HUES48 (cell line): ENCODE data around the gene SVIL.
"Not testable (repeated sequence)": the region's sequence is repeated elsewhere in the genome, so short reads cannot be mapped to it uniquely, and the experiment has no call there.

Source experiments
- H3K27ac ChIP-seq: one replicate; pipeline ENCODE4 v1.7.0; 2013; ENCODE audit warnings: low read depth, low read length, inconsistent platforms
- H3K27me3 ChIP-seq: 2 replicates; pipeline ENCODE4 v1.6.1; 2013; ENCODE audit warnings: mild to moderate bottlenecking, low read length; ENCODE audit not compliant: control insufficient read depth, insufficient read depth
- H3K36me3 ChIP-seq: 2 replicates; pipeline ENCODE4 v1.6.1; 2013; ENCODE audit warnings: low read length; ENCODE audit not compliant: control insufficient read depth, insufficient read depth
- H3K4me1 ChIP-seq: 2 replicates; pipeline ENCODE4 v1.6.1; 2013; ENCODE audit warnings: mild to moderate bottlenecking, low read length; ENCODE audit not compliant: control insufficient read depth, insufficient read depth
- H3K4me3 ChIP-seq: 2 replicates; pipeline ENCODE4 v1.5.1; 2013; ENCODE audit warnings: mild to moderate bottlenecking, low read depth, low read length
- H3K9ac ChIP-seq: 2 replicates; pipeline ENCODE4 v1.6.1; 2013; ENCODE audit warnings: mild to moderate bottlenecking, low read depth, low read length, moderate library complexity
- H3K9me3 ChIP-seq: 2 replicates; pipeline ENCODE4 v1.6.1; 2013; ENCODE audit warnings: low read length; ENCODE audit not compliant: control insufficient read depth, insufficient read depth

Gene SVIL

GRCh38 chr10:29524720-29525119 is 110.1 kb downstream of the SVIL start:
- Histone ChIP-seq H3K27ac (no peak overlapping the region), H3K9ac (no peak overlapping the region), H3K9me3 (no peaks in the 10 kb centered on the region), H3K4me1 (no peaks in the 10 kb centered on the region), H3K36me3 (peaks cover 20% of the 10 kb centered on the region), H3K4me3 (no peak overlapping the region), H3K27me3 (no peaks in the 10 kb centered on the region)

GRCh38 chr10:29524294-29524693 is 110.5 kb downstream of the SVIL start:
- no peak overlapping the region for H3K4me3 ChIP-seq
- no peaks in the 10 kb centered on the region for H3K27me3 ChIP-seq
- no peak overlapping the region for H3K9ac ChIP-seq
- no peak overlapping the region for H3K27ac ChIP-seq
- H3K36me3 ChIP-seq, result peaks cover 20% of the 10 kb centered on the region
- no peaks in the 10 kb centered on the region for H3K9me3 ChIP-seq
- H3K4me1 ChIP-seq, result no peaks in the 10 kb centered on the region

GRCh38 chr10:29522918-29523317 is 111.9 kb downstream of the SVIL start:
- Histone ChIP-seq H3K27me3 (no peaks in the 10 kb centered on the region), H3K4me1 (no peaks in the 10 kb centered on the region), H3K9ac (no peak overlapping the region), H3K4me3 (no peak overlapping the region), H3K36me3 (peaks cover 20% of the 10 kb centered on the region), H3K9me3 (no peaks in the 10 kb centered on the region), H3K27ac (no peak overlapping the region)

GRCh38 chr10:29522061-29522855 is 112.5 kb downstream of the SVIL start:
- H3K36me3 ChIP-seq, result peaks cover 20% of the 10 kb centered on the region
- H3K9ac ChIP-seq, result no peak overlapping the region
- no peaks in the 10 kb centered on the region for H3K4me1 ChIP-seq
- no peak overlapping the region for H3K27ac ChIP-seq
- no peaks in the 10 kb centered on the region for H3K9me3 ChIP-seq
- H3K27me3 ChIP-seq, result no peaks in the 10 kb centered on the region
- H3K4me3 ChIP-seq, result no peak overlapping the region

- Histone ChIP-seq H3K4me1 (no peaks in the 10 kb centered on the region), H3K36me3 (peaks cover 20% of the 10 kb centered on the region), H3K27me3 (no peaks in the 10 kb centered on the region), H3K4me3 (no peak overlapping the region), H3K9me3 (no peaks in the 10 kb centered on the region), H3K27ac (no peak overlapping the region), H3K9ac (no peak overlapping the region)
These were observed 115.1 kb downstream of the SVIL start for GRCh38 chr10:29519659-29520058.

- Histone ChIP-seq H3K4me3 (no peak overlapping the region), H3K9ac (no peak overlapping the region), H3K27me3 (no peaks in the 10 kb centered on the region), H3K27ac (no peak overlapping the region), H3K4me1 (no peaks in the 10 kb centered on the region), H3K36me3 (peaks cover 6% of the 10 kb centered on the region; the same call in 1 of the 2 replicates), H3K9me3 (no peaks in the 10 kb centered on the region)
These were observed 117.3 kb downstream of the SVIL start for GRCh38 chr10:29517352-29517923.

- not testable (repeated sequence) for H3K36me3 ChIP-seq, H3K4me3 ChIP-seq, H3K27me3 ChIP-seq, H3K27ac ChIP-seq, H3K9me3 ChIP-seq, H3K4me1 ChIP-seq, H3K9ac ChIP-seq
These were observed 118.3 kb downstream of the SVIL start for GRCh38 chr10:29516309-29516932.

GRCh38 chr10:29515879-29516278 is 118.9 kb downstream of the SVIL start:
- not testable (repeated sequence) for H3K4me3 ChIP-seq, H3K4me1 ChIP-seq, H3K9me3 ChIP-seq, H3K27ac ChIP-seq, H3K27me3 ChIP-seq, H3K9ac ChIP-seq, H3K36me3 ChIP-seq

GRCh38 chr10:29515104-29515503 is 119.7 kb downstream of the SVIL start:
- H3K36me3 ChIP-seq, result not testable (repeated sequence)

GRCh38 chr10:29514306-29514705 is 120.5 kb downstream of the SVIL start:
- Histone ChIP-seq H3K4me1 (no peaks in the 10 kb centered on the region), H3K27ac (no peak overlapping the region)

More at GRCh38 chr10:29515104-29515503, 119.7 kb downstream of the SVIL start:
- H3K27me3 ChIP-seq, H3K4me1 ChIP-seq, H3K4me3 ChIP-seq, H3K9ac ChIP-seq, H3K27ac ChIP-seq, H3K9me3 ChIP-seq: not testable (repeated sequence)

GRCh38 chr10:29512425-29512974 is 122.3 kb downstream of the SVIL start:
- no peaks in the 10 kb centered on the region for H3K27me3 ChIP-seq
- no peaks in the 10 kb centered on the region for H3K36me3 ChIP-seq
- H3K4me3 ChIP-seq, result no peak overlapping the region
- H3K27ac ChIP-seq, result no peak overlapping the region
- no peaks in the 10 kb centered on the region for H3K9me3 ChIP-seq
- H3K9ac ChIP-seq, result no peak overlapping the region
- H3K4me1 ChIP-seq, result no peaks in the 10 kb centered on the region

More at GRCh38 chr10:29514306-29514705, 120.5 kb downstream of the SVIL start:
- Histone ChIP-seq H3K9me3 (no peaks in the 10 kb centered on the region), H3K36me3 (no peaks in the 10 kb centered on the region), H3K4me3 (no peak overlapping the region), H3K27me3 (no peaks in the 10 kb centered on the region), H3K9ac (no peak overlapping the region)
